GM21526 (cell line): ENCODE measurements around the gene DLG5.

Experiments
- ATAC-seq: cut with Tn5 transposase; IDR thresholded peaks from one replicate; pipeline ENCODE4 v1.9.1; 2021; ENCODE audit warnings: moderate library complexity; ENCODE audit not compliant: unreplicated experiment, low FRiP score

Gene DLG5

GRCh38 chr10:77800320-77800719 is 126.2 kb downstream of the DLG5 start:
- ATAC-seq: no peak

- ATAC-seq: no peak
Measured at GRCh38 chr10:77799352-77799751, 127.2 kb downstream of the DLG5 start.

GRCh38 chr10:77798940-77799339 is 127.6 kb downstream of the DLG5 start:
- ATAC-seq: no peak

GRCh38 chr10:77796311-77796915 is 130.1 kb downstream of the DLG5 start:
- no peak for ATAC-seq

GRCh38 chr10:77795426-77796055 is 131.0 kb downstream of the DLG5 start:
- no peak for ATAC-seq

- no peak for ATAC-seq
Measured at GRCh38 chr10:77794256-77795142, 132.1 kb downstream of the DLG5 start.

- no peak for ATAC-seq
Measured at GRCh38 chr10:77793831-77794230, 132.7 kb downstream of the DLG5 start.

- no peak for ATAC-seq
Measured at GRCh38 chr10:77792155-77792554, 134.4 kb downstream of the DLG5 start.

GRCh38 chr10:77791506-77791905 is 135.0 kb downstream of the DLG5 start:
- no peak for ATAC-seq

GRCh38 chr10:77789861-77790260 is 136.7 kb downstream of the DLG5 start:
- ATAC-seq: no peak

- no peak for ATAC-seq
Measured at GRCh38 chr10:77789016-77789415, 137.5 kb downstream of the DLG5 start.

GRCh38 chr10:77788496-77789010 is 138.0 kb downstream of the DLG5 start:
- ATAC-seq: no peak

GRCh38 chr10:77787440-77787839 is 139.1 kb downstream of the DLG5 start:
- no peak for ATAC-seq

- no peak for ATAC-seq
Measured at GRCh38 chr10:77784856-77785255, 141.7 kb downstream of the DLG5 start.

GRCh38 chr10:77782328-77783061 is 144.1 kb downstream of the DLG5 start:
- no peak for ATAC-seq

- no peak for ATAC-seq
Measured at GRCh38 chr10:77781451-77782327, 144.9 kb downstream of the DLG5 start.

- ATAC-seq: no peak
Measured at GRCh38 chr10:77780180-77780579, 146.4 kb downstream of the DLG5 start.

GRCh38 chr10:77776487-77776886 is 150.1 kb downstream of the DLG5 start:
- ATAC-seq: no peak

- ATAC-seq: no peak
Measured at GRCh38 chr10:77774940-77775391, 151.6 kb downstream of the DLG5 start.
